ENCODE data around the gene HSPA4L. TPM values are rescaled to one million over a fixed set of nuclear protein-coding genes. Genes with fewer than 3 reads are reported as not detected.

Gene HSPA4L
- total and polyA plus RNA-seq, 2 donors from 2014 or later: 8.8 to 13.5 TPM

DNA sequence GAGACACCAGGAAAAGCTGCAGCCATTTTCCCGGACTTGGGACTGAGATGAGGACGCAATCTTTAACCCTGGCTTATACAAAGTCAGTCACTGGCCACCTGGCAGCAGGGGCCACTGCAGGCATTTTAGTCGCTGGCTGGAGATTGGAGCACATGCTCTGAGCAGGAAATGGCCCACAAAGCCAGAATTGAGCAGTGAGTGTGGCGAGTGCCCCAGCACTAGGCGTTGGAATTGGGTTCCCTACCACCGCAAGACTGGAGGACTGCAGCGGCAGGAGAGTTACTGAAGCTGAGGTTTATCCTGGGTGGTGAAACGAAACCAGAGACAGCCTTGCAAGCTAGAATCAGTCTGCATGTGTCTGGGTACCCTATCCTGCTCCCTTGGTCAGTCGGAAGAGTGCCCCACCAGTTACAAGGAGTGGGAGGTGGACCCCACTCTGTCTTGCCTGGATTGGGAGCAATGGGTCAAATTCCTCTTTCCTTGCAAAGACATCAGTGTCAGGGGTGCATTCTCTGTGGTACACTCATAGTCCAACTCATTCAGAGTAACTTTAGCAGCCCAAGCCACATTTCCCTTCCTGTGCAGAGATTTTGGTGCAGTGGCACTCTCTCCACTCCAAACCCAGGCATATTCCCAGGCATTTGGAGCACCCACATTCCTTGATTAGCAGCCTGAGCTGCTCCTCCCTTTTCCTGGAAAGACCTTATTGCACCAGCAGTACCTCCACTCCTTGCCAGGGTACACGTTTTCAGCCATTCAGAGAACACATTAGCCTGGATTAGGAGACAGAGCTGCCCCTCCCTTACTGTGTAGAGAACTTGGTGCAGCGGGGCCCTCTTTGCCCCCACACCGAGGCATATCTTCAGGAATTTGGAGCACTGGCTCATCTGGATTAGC lies 61.8 kb downstream of the HSPA4L start:
- TF ChIP-seq, protein P1, sequence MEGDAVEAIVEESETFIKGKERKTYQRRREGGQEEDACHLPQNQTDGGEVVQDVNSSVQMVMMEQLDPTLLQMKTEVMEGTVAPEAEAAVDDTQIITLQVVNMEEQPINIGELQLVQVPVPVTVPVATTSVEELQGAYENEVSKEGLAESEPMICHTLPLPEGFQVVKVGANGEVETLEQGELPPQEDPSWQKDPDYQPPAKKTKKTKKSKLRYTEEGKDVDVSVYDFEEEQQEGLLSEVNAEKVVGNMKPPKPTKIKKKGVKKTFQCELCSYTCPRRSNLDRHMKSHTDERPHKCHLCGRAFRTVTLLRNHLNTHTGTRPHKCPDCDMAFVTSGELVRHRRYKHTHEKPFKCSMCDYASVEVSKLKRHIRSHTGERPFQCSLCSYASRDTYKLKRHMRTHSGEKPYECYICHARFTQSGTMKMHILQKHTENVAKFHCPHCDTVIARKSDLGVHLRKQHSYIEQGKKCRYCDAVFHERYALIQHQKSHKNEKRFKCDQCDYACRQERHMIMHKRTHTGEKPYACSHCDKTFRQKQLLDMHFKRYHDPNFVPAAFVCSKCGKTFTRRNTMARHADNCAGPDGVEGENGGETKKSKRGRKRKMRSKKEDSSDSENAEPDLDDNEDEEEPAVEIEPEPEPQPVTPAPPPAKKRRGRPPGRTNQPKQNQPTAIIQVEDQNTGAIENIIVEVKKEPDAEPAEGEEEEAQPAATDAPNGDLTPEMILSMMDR (IDR thresholded peaks at IDR 0.05; ENCODE audit: borderline replicate concordance, extremely low read depth, insufficient read depth): no peak
- Histone ChIP-seq H3K9me3 (ENCODE audit: control insufficient read depth in 2 of 3, insufficient read depth in 1 of 3, low read length in 3 of 3) (peaks cover 0 to 4% (median 2%) of the 10 kb centered on the region in 3 donors), H3K36me3 (ENCODE audit: control insufficient read depth in 2 of 3, insufficient read depth in 3 of 3, low read length in 3 of 3) (no peaks in the 10 kb centered on the region), H3K27ac (ENCODE audit: low read depth in 2 of 2, low read length in 2 of 2) (no peak overlapping the region), H3K4me3 (ENCODE audit: low read length in 3 of 3) (no peak overlapping the region), H3K4me1 (ENCODE audit: control insufficient read depth in 2 of 3, insufficient read depth in 2 of 3, low read depth in 1 of 3, low read length in 3 of 3) (no peaks in the 10 kb centered on the region), H3K9ac (ENCODE audit: low read length in 3 of 3) (no peak overlapping the region), H3K27me3 (ENCODE audit: control insufficient read depth, insufficient read depth, low read length) (no peaks in the 10 kb centered on the region)
- FAIRE-seq: no peak
- intact Hi-C loops (cut with DNase I): no loop called here
- DNase-seq: no peak

DNA sequence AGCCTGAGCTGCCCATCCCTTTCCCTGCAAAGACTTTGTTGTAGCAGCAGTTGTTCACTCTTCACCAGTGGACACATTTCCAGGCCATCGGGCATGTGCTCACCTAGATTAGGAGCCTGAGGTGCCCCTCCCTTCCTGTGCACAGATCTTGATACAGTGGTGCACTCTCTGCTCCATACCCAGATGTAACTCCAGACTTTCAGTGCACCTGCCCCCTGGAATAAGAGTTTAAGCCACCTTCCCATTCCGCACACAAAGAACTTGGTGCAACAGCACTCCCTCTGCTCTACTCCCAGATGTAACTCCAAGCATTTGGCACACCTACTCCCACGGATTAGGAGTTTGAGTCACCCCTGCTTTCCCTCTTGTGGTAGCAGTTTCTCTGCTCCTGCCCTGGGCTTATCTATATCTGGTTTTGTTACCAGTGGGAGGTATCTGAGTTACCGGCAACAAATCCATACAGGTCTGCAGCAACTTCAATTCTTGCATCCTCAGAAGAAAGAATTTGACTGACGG lies 62.5 kb downstream of the HSPA4L start:
- no peak overlapping the region for H3K9ac ChIP-seq (ENCODE audit: low read length in 3 of 3)
- DNase-seq (no peak), FAIRE-seq (no peak)
- no peaks in the 10 kb centered on the region for H3K4me1 ChIP-seq (ENCODE audit: control insufficient read depth in 2 of 3, insufficient read depth in 2 of 3, low read depth in 1 of 3, low read length in 3 of 3)
- H3K27me3 ChIP-seq (ENCODE audit: control insufficient read depth, insufficient read depth, low read length): no peaks in the 10 kb centered on the region
- H3K27ac ChIP-seq (ENCODE audit: low read depth in 2 of 2, low read length in 2 of 2): no peak overlapping the region
- intact Hi-C loops (cut with DNase I): no loop called here
- H3K9me3 ChIP-seq (ENCODE audit: control insufficient read depth in 2 of 3, insufficient read depth in 1 of 3, low read length in 3 of 3): peaks cover 0 to 8% (median 5%) of the 10 kb centered on the region in 3 donors
- TF ChIP-seq, protein P1 (IDR thresholded peaks at IDR 0.05; ENCODE audit: borderline replicate concordance, extremely low read depth, insufficient read depth): no peak
- no peak overlapping the region for H3K4me3 ChIP-seq (ENCODE audit: low read length in 3 of 3)
- no peaks in the 10 kb centered on the region for H3K36me3 ChIP-seq (ENCODE audit: control insufficient read depth in 2 of 3, insufficient read depth in 3 of 3, low read length in 3 of 3)

DNA sequence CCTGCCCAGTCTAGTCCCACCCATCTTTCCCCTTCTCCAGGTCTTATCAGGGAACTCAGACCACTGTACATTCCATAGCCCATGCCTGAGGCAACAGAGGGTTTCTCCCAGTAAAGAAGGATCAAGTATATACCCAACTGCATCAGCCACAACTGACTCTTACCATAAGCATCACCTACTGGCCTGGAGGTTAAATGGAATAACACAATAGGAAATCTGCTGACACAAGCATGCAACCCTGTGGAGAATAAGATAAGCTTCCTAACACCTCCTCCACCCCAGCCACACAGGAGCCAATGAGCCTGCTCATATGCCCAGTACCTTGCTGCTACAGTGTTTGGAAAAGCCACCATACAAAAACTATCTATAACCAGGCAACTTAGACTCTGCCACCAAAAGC lies 63.9 kb downstream of the HSPA4L start:
- no peaks in the 10 kb centered on the region for H3K27me3 ChIP-seq (ENCODE audit: control insufficient read depth, insufficient read depth, low read length)
- H3K4me3 ChIP-seq (ENCODE audit: low read length in 3 of 3): no peak overlapping the region
- H3K9ac ChIP-seq (ENCODE audit: low read length in 3 of 3): no peak overlapping the region
- intact Hi-C loops (cut with DNase I): no loop called here
- FAIRE-seq: no peak
- DNase-seq: no peak
- peaks cover 2 to 19% (median 6%) of the 10 kb centered on the region in 3 donors for H3K9me3 ChIP-seq (ENCODE audit: control insufficient read depth in 2 of 3, insufficient read depth in 1 of 3, low read length in 3 of 3)
- H3K36me3 ChIP-seq (ENCODE audit: control insufficient read depth in 2 of 3, insufficient read depth in 3 of 3, low read length in 3 of 3): no peaks in the 10 kb centered on the region
- TF ChIP-seq, protein P1 (IDR thresholded peaks at IDR 0.05; ENCODE audit: borderline replicate concordance, extremely low read depth, insufficient read depth): no peak
- H3K4me1 ChIP-seq (ENCODE audit: control insufficient read depth in 2 of 3, insufficient read depth in 2 of 3, low read depth in 1 of 3, low read length in 3 of 3): no peaks in the 10 kb centered on the region
- H3K27ac ChIP-seq (ENCODE audit: low read depth in 2 of 2, low read length in 2 of 2): no peak overlapping the region
